Right ventricle myocardium superior (tissue), 1 donor: Measurements from ENCODE around the gene TOR1AIP1. TPM values are rescaled to one million over a fixed set of nuclear protein-coding genes. Genes with fewer than 3 reads are reported as not detected.
"Not testable (repeated sequence)": the region's sequence is repeated elsewhere in the genome, so short reads cannot be mapped to it uniquely, and the experiment has no call there.

Source experiments
- ATAC-seq: fragments of 200-7000 bp; cut with Tn5 transposase; one replicate; pipeline ENCODE4 v1.9.1; 2020; ENCODE audit warnings: mild to moderate bottlenecking; ENCODE audit not compliant: poor library complexity
- DNase-seq: peaks from one replicate; pipeline ENCODE4 v3.0.0-alpha.2; 2020
- intact Hi-C: fragments of 100-400 bp; cut with DNase I; formaldehyde crosslinking; loops from one replicate; pipeline ENCODE4 v1.11.2; 2022
- total RNA-seq: library from RNA; stranded (reverse); fragmentation: NEBNext Ultra II Directional; extraction: Animal tissue kit (Norgen Biotek cat#: 25700); gene quantifications from one replicate; pipeline ENCODE4 v1.2.1, GENCODE V29; 2021
- donor health status: DM: no; HTN: yes; CAD: no; lungs with severe emphysema.

TOR1AIP1 gene
- total RNA-seq, 1 donor from 2014 or later = 35.3 TPM

DNA sequence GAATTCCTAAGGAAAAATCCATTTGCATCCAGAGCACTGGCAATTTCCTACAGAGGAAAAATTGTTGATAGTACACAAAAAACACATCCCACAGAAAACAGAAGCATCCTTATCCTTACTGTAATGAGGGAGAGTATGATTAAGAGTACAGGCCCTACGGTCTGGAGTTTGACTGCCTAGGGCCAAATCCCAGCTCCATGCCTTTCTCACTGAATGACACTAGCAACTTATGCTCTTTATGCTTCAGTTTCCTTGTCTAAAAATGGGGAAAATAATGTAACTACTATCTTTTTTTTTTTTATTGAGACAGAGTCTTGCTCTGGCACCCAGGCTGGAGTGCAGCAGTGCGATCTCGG lies 44.7 kb downstream of the TOR1AIP1 start:
- intact Hi-C loops = no loop called here
- no peak for DNase-seq
- ATAC-seq = no peak

DNA sequence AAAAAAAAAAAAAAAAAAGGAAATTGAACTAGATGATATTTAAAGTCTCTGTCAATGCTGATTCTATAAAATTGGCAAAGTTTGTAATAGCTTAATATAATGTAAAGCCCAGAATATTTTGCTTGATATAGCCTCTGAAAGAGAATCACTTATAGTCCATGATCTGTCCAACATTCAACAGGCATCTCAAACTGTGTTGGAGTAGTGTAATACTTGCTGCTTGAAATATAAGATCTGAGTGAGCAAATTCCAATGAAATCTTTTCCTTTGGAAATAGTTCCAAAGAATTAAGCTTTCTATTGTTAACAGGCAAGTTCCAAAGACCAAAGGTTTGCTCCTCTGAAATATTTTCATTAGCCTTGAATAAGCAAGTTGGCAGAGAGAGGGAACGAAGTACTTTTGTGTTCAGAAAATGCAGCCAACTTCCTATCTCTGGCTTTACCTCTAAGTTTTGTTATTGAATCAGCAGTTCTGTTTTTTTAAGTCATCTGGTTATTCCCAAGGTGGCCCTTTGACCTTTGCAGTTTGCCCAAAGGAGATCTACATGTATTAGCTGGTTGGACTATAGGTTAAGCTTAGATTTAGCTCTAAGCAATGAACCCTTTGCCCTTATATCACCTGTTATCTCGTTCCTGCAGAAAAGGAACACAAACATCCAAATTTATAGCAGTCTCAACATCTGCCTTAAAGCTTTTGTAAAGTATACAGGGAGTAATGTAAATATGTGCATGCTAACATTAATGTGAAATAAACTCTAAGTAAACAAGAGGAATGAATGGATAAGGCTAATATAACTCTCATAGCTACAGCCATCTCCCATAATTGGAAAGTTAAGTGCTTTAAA lies 48.1 kb downstream of the TOR1AIP1 start:
- no peak for DNase-seq
- intact Hi-C loops = no loop called here
- ATAC-seq = no peak

DNA sequence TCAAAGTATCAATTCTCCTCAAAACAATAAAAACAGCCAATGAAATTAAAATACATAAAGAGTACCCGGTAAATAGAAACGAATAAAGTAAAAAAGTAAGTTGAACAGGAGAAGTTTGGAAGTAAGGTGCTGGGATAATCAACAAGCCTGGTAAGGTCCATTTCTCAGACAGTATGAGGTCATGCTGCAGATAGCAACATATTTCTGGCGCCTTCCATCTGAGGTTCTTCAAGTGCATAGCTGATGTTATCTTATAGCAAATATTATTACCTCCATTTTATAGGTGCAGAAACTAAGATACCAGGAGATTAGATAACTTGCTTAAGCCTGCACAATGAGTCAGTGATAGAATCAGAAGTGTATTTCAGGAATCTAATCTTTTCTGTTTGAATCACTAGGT lies 48.8 kb downstream of the TOR1AIP1 start:
- intact Hi-C loops = no loop called here
- DNase-seq (no peak), ATAC-seq (no peak)

DNA sequence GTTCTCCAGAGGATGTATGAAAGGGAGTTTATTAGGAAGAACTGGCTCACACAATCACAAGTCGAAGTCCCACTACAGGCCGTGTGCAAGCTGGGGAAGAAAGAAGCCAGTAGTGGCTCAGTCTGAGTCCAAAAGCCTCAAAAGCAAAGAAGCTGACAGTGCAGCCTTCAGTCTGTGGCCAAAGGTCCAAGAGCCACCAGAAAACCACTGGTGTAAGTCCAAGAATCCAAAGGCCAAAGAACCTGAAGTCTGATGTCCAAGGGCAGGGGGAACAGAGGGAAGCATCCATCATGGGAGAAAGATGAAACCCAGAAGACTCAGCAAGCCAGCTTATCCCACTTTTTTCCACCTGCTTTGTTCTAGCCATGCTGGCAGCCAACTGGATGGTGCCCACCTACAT lies 51.1 kb downstream of the TOR1AIP1 start:
- DNase-seq (no peak), ATAC-seq (no peak)
- intact Hi-C loops = no loop called here

DNA sequence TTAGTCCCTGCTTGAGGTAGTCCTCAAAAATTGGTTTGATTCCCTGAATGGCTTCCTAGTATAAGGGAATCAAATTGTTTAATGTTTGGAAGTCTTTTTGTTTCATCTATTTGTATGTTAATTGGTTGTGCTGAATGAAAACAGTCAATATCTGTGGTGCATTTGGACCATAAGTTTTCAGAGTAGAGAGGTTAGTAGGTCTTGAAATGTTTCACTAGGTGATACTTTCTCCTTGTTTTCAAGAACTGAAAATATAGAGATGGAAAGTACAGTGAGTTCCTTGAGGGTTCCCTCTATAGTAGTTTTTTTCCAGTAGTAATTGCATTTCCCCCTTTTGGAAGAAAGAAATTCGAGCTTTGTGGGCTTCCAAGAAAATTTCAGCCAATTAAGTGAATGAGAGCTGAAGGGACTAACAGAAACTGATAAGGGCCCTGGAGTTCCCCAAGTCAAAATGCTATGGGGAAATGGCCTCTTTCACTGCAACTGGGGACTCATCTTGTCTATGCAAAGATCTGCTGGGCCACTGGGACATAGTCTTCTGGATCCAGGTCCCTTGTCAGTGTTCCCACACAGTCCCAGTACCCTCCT lies 53.9 kb downstream of the TOR1AIP1 start:
- no peak for DNase-seq
- intact Hi-C loops = no loop called here
- no peak for ATAC-seq

DNA sequence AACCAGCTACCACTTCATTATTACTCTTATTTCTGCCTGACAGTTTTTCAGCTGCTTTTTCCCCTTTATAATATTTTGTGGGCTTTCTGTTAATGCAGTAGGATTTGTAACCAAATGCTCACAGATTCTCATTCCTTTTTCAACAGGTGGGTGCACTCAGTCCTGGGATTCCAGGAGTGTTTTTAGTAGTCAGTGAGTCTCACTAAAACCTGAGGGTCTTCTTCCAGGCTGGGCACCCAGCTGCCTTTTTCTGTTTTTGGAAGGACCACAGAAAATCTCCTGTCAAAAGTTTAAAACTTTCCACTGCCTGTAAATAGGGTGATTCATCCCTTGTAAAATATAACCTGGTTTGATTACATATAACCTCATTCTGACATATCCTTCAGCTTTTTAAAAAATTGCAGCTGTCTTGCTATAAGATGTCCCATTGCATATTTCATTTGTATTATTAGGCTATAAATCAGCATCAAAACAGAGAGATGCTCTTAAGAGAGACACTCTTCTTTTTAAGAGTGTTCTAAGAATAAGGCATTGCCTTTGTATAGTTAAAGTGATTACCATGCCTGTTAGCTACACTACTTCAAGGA lies 55.7 kb downstream of the TOR1AIP1 start:
- DNase-seq = no peak
- intact Hi-C loops = no loop called here
- no peak for ATAC-seq

DNA sequence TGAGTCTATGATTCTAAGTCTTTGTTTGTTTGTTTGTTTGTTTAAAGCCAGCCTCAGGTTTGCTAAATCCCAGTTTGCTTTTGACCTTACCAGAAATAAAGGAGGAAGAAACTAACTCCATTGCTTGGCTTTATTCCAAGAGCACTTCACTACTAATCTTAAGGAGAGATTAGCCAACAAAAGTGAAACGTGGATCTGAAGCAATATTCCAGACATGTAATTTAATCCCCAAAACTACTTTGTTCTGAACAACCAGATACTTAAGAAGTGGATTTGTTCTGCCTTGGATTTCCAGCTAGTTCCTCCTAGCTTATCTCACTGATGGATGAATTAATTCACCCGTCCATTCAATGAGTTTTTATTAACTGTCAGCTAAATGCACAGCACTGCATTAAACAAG lies 56.7 kb downstream of the TOR1AIP1 start:
- DNase-seq (no peak), ATAC-seq (no peak)
- intact Hi-C loops = no loop called here

DNA sequence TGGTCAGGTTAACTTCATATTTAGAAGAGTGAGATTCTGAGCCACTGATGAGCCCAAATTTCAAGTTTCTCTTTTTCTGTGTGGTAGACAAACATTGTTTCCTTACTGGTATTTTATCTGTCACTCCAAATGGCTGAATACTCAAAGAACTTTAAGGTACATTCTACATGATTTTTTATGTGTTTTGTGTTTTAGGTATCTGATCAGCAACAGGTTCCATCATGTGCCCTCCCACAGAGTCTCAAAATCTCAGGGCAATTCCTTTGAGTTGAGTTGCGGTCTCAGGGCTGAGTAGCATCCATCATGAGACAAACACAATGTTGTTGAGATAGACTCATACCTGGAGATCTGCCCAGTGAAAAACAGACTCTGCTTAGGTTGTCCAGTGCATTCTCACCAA lies 57.9 kb downstream of the TOR1AIP1 start:
- intact Hi-C loops = no loop called here
- DNase-seq = no peak
- no peak for ATAC-seq

DNA sequence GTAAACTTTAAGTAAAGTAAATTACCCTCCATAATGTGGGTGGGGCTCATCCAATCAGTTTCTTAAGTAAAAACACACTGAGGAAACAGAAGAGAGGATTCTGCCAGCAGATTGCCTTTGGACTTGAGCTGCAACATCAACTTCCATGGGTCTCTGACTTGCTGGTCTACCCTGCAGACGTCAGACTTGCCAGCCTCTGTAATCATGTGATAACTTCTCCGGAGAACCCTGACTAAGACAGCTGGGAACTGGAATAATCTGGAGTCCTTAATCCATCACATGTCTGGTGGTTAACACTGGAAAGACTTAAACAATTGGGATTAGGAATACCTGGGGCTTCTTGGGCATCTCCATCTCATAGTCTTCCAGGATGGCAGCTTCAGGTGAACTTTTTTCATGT lies 59.4 kb downstream of the TOR1AIP1 start:
- no peak for ATAC-seq
- intact Hi-C loops = no loop called here
- DNase-seq = no peak

DNA sequence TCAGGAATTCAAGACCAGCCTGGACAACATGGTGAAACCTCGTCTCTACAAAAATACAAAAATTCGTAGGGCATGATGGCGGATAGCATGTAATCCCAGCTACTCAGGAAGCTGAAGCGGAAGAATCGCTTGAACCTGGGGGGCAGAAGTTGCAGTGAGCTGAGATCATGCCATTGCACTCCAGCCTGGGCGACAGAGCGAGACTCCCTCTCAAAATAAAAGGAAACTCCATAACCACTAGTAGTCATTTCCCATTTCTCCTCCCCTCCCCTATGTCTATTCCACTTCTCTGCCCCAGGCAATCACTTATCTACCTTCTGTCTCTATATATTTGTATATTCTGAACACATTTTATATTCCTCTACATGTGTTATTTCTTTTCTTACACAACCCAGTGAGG lies 68.6 kb downstream of the TOR1AIP1 start:
- intact Hi-C loops = no loop called here
- DNase-seq (no peak), ATAC-seq (no peak)

DNA sequence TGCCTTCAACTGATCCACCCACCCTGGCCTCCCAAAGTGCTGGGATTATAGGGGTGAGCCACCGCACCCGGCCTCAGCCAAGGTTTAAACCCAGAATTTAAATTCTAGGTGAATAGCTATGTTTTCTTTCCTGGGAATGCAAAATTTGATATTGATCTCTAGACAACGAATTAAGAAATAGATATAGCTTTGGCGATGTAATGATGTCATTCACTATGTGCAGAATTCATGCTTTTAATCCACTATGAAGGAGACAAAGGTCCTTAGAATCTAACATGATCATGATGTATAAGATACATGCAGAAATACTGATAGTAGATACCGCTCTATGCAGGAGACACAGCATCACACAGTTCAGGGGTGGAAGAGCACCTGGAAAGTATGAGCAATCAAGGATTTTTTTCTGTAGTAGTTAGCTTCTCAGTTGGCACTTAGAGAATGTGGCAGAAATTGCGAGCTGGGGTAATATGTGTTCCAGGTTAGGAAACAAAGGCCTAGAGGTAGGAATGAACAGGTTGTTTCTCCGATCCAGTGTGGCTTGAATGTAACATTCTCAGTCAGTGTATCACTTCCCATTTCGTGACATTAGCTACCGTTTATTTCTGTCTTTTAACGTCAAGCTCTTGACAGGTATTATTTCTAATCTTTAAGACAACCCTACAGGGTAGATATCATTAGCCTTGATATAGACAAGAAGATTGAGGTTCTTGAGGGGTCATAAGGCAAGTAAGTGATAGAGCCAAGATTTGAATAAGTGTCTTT lies 69.5 kb downstream of the TOR1AIP1 start:
- ATAC-seq = no peak
- DNase-seq = no peak
- intact Hi-C loops = no loop called here

DNA sequence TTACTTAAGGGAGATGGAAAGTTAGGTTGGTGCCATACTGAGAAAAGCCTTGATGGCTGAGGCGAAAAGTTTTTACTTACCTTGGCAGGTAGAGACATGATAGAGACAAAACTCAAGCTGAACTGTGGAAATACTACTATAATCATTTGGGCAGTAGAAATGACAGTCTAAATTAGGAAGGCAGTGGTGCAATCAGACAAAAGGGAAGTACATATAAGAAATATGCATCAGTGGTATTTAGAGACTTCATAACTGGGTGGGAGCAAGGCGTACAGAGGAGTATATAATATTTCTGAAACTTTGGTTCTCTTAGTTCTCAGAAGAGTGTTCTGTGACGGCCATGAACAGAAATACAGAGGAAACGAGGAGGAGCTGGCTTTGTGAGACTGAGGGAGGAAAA lies 70.1 kb downstream of the TOR1AIP1 start:
- DNase-seq = no peak
- intact Hi-C loops = no loop called here
- no peak for ATAC-seq

DNA sequence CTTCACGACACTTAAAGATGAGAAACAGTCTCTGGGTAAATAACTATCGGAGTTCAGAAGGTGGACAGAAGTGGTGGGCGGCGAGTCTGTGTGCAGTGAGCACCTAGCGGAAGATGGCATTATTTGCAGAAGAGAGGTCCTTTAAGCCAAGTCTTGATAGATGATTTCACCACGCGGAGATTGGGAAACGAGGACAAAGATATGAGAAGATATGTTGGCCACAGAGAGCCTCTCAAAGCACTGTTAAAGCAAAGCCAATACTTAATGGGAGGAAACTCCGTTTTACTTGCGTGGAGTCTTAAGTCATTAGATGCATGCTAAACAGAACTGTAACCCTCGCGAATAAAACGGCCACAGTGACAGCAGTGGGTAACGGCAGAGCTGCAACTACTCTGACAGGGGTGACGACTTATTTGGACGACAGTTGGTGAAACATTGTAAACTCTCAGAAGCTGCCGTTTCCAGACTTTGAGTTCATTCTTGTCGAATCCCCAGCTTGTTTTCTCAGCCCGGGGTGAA lies 71.9 kb downstream of the TOR1AIP1 start:
- ATAC-seq (peak; percentile 13), DNase-seq (no peak)
- intact Hi-C loops = no loop called here

DNA sequence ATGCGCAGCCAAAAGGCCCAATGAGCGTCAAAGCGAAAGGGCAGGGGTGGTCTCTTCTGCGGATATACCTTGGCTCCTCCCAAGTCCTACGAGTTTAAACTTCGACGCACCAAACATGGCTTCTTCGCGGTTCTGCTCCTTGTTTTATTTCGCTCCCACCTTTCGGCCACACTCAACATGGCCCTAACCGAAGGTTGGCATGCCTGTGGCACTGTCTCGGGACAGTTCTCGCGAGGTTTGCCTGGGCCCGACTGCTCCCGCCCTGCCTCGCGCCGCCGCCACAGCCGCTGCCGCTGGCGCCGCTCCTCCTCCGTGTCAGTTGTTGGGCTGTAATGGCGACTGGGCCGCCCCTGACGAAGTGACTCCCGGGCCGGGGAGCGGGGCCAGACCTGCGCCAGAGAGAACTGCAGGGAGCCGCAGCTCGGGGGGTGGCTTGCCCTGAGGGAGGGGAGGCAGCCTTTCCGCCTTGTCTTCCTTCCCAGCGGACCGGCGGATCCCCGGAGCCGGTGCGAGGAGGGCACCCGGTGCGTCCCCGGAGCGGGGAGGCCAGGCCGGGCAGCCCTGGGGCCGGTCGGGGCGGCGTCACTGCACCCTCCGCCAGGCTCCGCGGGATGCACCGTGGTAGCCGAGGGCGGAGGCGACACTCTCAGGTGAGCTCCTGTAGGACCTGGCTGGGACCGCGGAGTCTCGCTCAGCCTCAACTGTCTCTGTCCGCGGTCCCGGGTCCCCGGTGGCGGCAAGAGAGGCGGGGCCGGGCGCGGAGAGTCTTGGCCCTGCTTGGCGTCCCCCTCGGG lies 72.6 kb downstream of the TOR1AIP1 start, which contains the start of gene CEP350:
Gene CEP350 (plus strand): TSS at position 318 of the 794 bp plus-strand sequence. CDS start 31,372 bp downstream, outside the sequence.
- peak; percentile 99 for DNase-seq
- ATAC-seq = peak; percentile 99
- intact Hi-C loops = no loop called here

DNA sequence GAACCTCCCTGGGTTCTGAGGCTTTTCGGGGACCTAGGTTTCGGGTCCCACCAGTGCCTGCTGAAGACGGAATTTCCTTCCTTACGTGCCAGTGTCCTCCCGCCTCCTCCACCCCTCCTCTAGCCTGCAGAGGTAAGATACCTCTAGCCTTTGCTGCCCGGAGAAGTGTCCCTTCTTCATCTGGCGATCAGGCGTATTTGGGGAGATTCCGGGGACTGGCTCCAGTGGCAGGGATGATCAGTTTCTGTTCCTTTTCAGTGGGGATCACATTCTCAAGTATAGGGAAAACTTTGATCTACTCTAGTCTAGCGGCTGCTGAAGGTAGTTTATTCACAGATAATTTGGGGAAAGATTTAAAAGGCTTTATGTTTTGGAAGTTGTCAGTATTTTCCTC lies 73.2 kb downstream of the TOR1AIP1 start:
- ATAC-seq (no peak), DNase-seq (no peak)
- intact Hi-C loops = no loop called here

DNA sequence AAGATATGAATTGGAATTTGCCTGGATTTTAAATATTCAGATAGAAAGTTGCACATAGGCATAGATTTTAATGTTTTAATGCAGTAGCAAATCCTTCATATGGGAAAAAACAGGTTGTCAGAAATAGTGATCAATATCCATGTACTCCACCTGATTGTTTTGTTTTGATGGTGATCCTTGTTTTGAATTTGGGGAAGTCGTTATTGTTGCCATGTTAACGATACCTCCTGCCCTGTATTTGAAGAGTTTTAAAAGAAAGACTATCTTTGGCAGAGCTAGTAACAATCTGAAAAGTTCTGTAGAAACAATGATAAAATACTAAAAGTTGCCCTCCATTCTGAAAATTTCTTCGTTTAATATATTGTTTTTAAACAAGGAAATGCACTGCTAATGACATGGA lies 73.6 kb downstream of the TOR1AIP1 start:
- no peak for DNase-seq
- intact Hi-C loops = no loop called here
- ATAC-seq = no peak

DNA sequence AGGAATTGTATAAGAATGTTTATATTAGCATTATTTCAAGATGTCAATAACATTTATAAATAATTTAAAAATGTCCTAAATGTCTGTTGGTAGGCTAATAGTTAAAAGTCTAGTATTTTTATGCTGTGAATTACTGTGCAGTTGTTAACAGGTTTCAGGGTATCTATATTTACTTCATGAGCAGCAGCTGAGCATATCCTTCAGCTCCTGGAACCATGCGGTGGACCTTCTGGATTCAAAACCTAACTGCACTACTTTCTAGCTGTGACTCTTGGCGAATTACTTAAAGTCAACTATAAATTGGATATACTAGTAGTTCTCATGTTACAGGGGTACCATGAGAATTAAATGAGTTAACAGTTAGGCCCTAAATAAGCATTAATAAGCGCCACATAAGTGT lies 76.3 kb downstream of the TOR1AIP1 start:
- DNase-seq (no peak), ATAC-seq (no peak)
- intact Hi-C loops = no loop called here

DNA sequence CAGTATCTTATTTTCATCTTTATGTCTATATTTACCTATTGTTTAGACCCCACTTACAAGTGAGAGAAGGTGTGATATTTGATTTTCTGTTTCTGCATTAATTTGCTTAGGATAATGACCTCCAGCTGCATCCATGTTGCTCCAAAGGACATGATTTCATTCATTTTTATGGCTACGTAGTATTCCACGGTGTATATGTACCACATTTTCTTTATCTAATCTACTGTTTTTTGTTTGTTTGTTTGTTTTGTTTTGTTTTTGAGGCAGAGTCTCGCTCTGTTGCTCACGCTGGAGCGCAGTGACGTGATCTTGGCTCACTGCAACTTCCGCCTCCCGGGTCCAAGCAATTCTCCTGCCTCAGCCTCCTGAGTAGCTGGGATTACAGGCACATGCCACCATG lies 80.1 kb downstream of the TOR1AIP1 start:
- DNase-seq, intact Hi-C loops, ATAC-seq: not testable (repeated sequence)
